ENCODE data around the gene KRTAP10-5.

KRTAP10-5 gene

GRCh38 chr21:44531606-44532564 lies 48.5 kb downstream of the KRTAP10-5 start:
- H3K36me3 ChIP-seq (ENCODE audit: control insufficient read depth, insufficient read depth, low read length), result no peaks in the 10 kb centered on the region

GRCh38 chr21:44530903-44531605 lies 49.4 kb downstream of the KRTAP10-5 start:
- no peak overlapping the region for H3K4me3 ChIP-seq (ENCODE audit: low read length)
- H3K4me1 ChIP-seq (ENCODE audit: control insufficient read depth, insufficient read depth, low read length), result no peaks in the 10 kb centered on the region
- no peaks in the 10 kb centered on the region for H3K9me3 ChIP-seq (ENCODE audit: control insufficient read depth, low read length)
- no peaks in the 10 kb centered on the region for H3K27me3 ChIP-seq (ENCODE audit: control insufficient read depth, insufficient read depth, low read length)
- H3K9ac ChIP-seq (ENCODE audit: low read length), result no peak overlapping the region
- H3K36me3 ChIP-seq (ENCODE audit: control insufficient read depth, insufficient read depth, low read length), result no peaks in the 10 kb centered on the region

More at GRCh38 chr21:44531606-44532564, 48.5 kb downstream of the KRTAP10-5 start:
- Histone ChIP-seq H3K4me3 (ENCODE audit: low read length) (no peak overlapping the region), H3K9ac (ENCODE audit: low read length) (no peak overlapping the region), H3K4me1 (ENCODE audit: control insufficient read depth, insufficient read depth, low read length) (no peaks in the 10 kb centered on the region), H3K9me3 (ENCODE audit: control insufficient read depth, low read length) (no peaks in the 10 kb centered on the region), H3K27me3 (ENCODE audit: control insufficient read depth, insufficient read depth, low read length) (no peaks in the 10 kb centered on the region)

- Histone ChIP-seq H3K4me3 (ENCODE audit: low read length) (no peak overlapping the region), H3K36me3 (ENCODE audit: control insufficient read depth, insufficient read depth, low read length) (no peaks in the 10 kb centered on the region), H3K27me3 (ENCODE audit: control insufficient read depth, insufficient read depth, low read length) (no peaks in the 10 kb centered on the region), H3K9me3 (ENCODE audit: control insufficient read depth, low read length) (no peaks in the 10 kb centered on the region), H3K9ac (ENCODE audit: low read length) (no peak overlapping the region), H3K4me1 (ENCODE audit: control insufficient read depth, insufficient read depth, low read length) (no peaks in the 10 kb centered on the region)
Measured at GRCh38 chr21:44530221-44530902, 50.0 kb downstream of the KRTAP10-5 start.

- Histone ChIP-seq H3K4me1 (ENCODE audit: control insufficient read depth, insufficient read depth, low read length) (no peaks in the 10 kb centered on the region), H3K9ac (ENCODE audit: low read length) (no peak overlapping the region), H3K36me3 (ENCODE audit: control insufficient read depth, insufficient read depth, low read length) (no peaks in the 10 kb centered on the region), H3K9me3 (ENCODE audit: control insufficient read depth, low read length) (no peaks in the 10 kb centered on the region), H3K4me3 (ENCODE audit: low read length) (no peak overlapping the region), H3K27me3 (ENCODE audit: control insufficient read depth, insufficient read depth, low read length) (no peaks in the 10 kb centered on the region)
Measured at GRCh38 chr21:44529503-44530125, 50.8 kb downstream of the KRTAP10-5 start.
